Inferior parietal cortex (tissue), 1 donor: Measurements from ENCODE around the gene PIP5K1C.
A peak's percentile ranks its signal among the peaks of the same experiment; 100 is the strongest.

Experiments used
- DNase-seq: peaks from one replicate; pipeline ENCODE4 v3.0.0-alpha.2; 2016; ENCODE audit errors: extremely low spot score

Gene PIP5K1C

DNA sequence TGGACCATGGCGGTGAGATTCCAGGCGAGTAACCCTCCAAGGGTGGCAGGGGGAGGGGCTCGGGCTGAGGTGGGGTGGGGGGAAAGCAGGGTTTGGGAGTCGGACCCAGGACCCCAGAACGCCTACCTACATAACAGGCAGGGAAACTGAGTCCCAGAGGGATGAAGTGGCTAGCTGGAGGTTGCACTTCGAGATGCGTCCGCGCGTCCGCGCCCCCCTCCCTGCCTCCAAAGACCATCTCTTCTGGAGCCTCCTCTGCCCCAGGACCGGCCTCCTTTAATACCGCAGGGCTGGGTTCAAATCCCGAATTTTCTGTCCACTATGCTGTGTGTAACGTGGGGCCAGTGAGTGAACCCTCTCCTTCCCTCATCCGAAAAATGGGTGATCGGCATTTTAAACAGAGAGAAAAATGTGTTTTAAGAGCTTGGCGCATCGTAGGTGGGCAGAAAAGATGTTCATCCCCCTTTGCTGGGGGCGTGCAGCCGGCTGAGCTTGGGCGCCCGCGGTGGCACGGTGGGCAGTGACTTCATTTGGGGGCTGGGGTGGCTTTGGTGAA, 21.7 kb upstream of the PIP5K1C start:
- DNase-seq = no peak

DNA sequence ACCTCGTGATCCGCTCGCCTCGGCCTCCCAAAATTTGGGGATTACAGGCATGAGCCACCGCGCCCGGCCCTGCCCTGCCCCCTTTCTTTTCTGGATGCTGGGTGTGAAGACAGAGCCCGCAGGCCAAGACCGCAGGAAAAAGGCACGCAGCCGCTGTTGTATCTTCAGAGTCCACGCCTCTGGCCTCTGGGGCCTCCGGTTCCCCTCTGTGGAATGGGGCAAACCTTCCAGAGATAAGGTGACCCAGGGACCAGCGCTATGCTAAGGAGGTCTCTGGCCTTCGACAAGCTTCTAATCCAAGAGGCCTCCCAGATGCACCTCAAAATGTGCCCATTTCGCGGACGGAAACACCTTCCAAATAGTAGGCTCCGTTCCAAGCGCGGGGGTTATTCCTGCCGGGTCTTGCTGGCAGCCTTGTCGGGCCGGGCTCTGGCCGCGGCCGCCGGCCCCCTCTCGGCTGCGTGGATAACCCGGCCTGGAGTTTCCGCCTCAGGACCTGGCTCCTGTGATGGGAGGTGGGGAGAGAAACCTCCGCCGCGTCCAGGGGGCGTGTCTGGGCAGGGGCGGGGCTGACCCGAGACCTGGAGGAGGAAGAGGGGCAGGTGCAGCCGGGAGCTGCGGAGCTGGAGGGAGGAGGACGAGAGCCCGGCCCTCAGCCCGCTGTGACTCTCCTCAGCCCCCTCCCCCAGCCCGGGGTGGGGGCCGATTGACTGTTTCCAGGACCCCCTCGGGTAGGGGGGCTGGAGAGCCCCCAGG, 21.0 kb upstream of the PIP5K1C start:
- peak; percentile 54 for DNase-seq

DNA sequence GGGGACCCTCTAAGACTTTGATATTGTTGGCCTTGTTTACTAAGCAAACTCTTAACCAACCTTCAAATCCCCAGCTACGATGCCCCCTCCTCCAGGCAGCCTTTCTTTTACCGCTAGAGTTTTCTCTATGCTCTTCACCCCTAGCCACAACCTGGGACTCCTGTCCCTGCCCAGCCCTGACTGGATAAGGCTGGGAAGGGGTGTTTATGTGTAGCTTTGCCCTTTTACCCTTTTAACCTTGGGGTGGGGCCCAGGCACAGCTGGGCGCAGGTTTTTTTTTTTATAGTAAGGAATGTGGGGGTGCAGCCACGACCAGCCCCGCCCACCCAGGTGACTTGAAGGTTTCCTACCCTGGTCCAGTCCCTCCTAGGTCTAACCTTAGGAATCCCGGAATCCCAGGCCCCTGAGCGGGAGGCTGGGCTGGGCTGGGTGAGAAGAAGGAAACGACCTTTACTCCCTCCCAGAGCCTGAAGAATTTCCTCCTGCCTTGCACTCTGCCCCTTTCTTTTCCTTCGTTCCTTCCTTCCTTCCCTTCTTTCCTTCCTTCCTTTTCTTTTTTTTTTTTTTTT, 20.2 kb upstream of the PIP5K1C start:
- DNase-seq = no peak

DNA sequence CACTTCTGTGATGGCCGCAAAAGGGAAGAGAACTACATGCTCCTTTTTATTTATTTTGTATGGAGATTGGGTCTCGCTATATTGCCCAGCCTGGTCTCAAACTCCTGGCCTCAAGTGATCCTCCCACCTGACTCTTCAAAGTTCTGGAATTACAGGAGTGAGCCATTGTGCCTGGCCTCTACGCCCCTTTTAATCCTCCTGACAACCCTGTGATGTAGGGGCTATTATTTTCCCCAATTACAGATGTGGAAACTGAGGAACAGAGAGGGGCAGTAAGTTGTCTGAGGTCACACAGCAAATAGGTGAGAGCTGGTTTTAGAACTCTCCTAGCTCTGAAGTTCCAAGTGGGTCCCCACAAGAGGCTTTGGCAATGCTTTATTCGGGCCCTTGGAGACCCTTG, 19.6 kb upstream of the PIP5K1C start:
- DNase-seq = no peak

DNA sequence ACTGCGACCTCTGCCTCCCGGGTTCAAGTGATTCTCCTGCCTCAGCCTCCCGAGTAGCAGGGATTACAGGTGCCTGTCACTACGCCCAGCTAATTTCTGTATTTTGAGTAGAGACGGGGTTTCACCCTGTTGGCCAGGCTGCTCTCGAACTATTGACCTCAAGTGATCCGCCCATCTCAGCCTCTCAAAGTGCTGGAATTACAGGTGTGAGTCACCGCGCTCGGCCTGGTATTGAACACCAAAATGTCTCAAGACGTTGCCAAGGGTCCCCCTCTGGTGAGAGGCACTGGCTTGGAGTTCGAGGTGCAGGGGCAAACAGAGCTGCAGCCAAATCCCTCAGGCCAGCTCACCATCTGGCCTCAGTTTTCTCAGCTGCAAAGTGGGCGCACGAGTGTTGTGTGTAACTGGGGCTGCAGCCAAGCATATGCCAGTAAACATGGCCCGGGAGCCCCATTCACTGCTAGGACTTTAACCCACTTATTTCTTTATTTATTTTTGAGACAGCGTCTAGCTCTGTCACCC, 15.9 kb upstream of the PIP5K1C start:
- DNase-seq = no peak

DNA sequence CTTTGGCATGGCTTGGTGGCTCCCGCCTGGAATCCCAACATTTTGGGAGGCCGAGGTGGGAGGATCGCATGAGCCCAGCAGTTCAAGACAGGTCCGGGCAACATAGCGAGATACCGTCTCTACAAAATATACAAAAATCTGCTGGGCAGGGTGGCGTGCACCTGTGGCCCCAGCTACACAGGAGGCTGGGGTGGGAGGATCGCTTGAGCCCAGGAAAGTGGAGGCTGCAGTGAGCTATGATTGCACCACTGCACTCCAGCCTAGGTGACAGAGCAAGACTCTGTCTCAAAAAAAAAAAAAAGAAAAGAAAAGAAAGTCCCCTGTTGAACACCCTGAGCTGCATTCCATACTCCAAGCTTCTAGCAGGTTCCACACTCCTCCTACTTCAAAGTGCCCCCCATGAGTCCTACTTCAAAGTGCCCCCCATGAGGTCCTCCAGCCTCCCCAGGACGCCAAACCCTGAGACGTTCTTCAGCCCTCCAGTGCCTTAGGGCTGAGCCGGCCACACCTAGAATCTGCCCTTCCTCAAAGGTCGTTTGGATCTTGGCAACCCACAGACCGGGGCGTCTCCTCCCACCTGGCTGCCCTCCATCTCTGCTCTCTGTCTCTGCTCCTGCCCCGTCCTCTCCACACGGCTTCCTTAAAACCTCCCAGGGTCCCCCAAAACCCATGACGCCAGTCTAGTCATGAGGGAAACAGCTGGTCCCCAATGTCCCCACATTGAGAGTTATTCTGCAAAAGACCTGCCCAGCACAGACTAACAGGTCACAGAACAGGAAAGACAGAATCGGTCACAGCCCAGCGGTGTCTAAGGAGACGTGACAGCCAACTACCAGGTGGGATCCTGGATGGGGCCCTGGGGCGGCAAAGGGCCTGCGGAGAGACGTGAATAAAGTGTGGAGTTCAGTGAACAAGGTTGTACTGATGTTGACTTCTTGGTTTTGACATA, 12.7 kb upstream of the PIP5K1C start:
- DNase-seq = no peak

DNA sequence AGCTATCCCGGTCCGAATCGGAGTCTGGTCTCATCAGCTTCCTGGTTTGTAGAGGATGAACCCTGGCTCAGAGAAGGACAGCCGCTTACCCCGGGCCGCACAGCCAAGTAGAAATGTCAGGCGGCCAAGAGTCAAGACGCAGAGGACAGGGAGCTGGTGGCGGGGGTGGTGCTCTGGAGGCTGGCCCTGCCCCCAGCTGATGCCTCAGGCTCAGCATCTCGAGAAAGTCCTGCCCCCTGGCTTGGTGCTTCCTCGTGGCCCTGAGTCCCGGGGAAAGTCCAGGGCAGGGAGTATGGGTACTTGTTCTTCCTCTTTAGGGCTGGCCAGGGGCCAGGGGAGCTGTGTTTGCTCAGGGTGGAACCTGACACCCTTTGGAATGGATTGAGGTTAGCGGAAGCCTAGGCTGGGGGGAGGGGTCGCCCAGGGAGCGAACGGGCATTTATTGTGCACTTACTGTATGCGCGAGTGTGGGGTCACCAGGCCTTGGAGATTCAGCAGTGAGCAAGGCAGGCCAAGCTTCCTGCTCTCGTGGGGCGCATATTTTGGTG, 10.1 kb upstream of the PIP5K1C start:
- peak; percentile 30 for DNase-seq

DNA sequence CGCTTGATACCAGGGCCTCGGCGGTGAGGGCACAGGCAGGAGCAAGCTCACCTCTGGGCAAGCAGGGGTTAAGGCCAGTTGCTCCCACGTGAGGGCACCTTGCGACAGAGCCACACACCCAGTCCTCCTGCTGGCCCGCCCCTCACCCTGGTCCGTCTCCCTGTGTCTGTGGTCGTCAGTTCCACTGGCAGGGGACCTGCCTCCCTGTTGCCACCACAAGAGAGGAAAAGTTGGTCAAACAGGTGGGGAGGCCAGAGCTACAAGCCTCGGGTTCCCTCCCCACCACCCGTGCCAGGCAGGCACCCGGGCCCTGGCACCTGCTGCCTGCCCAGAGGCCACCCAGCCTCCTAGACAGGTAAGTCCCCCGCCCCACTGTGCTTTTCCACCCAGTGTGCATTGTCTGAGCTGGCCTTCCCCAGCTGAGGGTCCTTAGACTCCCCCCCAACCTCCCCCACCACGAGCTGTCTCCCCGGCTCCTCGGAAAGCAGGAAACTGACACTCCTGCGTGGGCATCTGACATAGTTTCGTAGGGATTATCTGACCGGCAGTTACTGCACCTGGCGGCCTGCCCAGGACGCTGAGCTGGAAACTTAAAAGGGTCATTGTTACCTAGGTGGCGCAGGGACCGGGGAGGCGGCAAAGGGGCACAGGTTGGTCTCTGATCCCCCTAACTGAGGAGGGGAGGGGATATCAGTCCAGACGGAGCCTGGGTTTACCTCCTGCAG, 8.1 kb upstream of the PIP5K1C start, which contains the start of gene TJP3:
TSS of gene TJP3 (plus strand) at position 178 of the 725 bp plus-strand sequence. CDS start 20,049 bp downstream, outside the sequence.
- DNase-seq = no peak

DNA sequence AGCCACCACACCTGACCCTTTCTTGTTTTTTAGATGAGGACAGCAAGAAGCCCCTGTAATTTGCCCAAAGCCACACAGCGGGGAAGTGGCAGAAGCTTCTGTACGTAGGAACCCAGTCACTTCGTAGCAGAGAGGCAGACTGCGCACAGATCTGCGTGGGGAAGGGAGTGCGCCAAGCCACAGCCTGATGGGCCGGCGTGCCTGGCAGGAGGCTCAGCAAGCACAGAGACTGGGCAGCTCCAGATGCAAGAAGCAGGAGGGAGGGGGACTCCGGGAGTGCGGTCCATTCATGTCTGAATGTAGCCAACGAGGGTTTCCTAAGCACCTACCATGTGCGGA, 7.6 kb upstream of the PIP5K1C start:
- no peak for DNase-seq

DNA sequence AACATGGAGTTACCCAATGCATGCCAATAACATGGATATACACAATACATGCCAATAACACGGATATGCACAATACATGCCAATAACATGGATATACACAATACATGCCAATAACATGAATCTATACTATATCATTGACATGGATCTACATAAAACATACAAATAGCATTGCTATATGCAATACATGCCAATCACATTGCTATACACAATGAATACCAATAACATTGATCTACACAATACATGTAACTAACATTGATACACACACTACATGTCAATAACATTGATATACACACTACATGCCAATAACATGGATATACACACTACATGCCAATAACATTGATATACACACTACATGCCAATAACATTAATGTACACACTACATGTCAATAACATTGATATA, 932 bp upstream of the PIP5K1C start:
- no peak for DNase-seq

DNA sequence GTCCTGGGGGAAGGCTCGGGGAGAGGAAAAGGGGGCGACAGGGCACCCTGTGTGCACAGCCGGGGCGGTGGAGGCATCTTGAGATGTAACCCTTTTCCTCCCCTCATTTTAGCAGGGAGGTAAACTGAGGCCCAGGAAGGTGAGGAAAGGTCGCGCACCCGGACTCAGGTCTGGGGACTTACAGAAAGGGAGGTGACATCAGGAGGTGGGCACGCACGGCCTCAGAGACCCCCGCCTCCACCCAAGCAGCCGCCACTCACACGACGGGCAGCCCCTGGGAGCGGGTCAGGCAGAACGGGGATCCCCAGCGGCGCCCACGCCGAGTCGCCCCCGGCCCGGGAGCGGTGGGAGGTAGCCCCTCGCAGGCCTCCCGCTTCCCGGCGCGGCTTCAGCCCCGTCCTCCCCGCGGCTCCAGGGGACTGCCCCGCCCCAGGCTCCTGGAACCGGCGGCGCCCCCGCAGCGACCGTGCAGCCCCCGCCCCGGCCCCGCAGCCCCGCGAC, 477 bp downstream of the PIP5K1C start:
- no peak for DNase-seq

DNA sequence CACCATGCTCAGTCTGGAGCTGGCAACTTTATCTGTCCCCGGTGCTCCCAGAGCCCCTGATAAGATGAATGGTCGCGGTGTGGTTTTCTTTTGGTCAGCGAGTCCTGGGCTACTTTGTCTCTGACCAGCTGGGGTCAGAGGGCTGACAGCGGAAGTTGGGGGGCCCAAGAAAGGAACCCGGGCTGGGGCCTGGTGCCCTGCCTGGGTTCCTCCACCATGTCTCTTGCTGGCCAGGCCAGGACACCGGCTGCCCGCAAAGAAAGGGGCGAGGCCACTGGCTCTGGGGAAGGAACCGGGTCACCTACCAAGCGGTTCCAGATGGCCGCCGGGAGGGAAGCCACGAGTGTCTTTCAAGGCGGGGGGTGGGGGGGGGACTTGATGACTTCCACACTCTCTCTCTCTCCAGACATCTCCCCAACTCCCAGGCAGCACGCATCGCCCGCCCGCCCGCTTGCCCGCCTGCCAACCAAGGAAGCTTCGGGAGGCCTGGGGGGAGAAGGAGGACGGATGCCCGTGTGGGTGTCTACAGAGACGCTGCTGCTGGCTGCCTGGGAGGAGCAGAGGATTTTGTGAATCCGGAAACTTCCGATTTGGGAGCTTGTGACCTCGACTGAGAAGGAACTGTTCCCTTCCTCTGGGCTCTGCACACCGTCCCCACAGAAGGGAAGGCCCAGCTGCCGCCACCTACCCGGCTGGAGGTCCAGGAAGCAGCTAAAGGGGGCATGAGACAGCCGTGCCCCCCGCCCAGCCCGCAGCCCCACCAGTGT, 1.1 kb downstream of the PIP5K1C start:
- peak; percentile 39 for DNase-seq

DNA sequence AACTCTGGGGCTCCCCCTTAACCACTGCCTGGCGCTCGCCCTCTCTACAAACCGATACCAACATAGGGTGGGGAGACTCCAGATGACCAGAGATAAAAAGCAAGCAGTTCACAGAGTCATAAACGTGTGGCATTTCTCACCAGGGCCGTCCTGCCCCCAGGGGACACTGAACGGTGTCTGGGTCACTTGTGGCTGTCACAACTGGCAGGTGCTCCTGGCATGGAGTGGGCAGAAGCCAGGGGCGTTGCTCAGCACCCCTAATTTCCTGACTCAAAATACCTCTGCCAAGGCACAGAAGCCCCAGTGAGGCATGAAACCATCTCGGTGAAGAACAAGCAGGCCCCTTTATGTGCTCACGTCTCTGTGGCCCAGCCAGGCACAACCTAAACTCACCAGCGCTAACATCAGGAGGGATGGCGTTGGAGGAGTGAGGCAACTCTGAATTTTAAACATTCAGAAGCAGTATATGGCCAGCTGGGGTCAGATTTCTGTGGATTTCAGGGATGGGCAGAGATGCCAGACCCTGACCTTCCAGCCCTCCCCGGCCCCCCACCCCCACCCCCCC, 1.8 kb downstream of the PIP5K1C start:
- no peak for DNase-seq

DNA sequence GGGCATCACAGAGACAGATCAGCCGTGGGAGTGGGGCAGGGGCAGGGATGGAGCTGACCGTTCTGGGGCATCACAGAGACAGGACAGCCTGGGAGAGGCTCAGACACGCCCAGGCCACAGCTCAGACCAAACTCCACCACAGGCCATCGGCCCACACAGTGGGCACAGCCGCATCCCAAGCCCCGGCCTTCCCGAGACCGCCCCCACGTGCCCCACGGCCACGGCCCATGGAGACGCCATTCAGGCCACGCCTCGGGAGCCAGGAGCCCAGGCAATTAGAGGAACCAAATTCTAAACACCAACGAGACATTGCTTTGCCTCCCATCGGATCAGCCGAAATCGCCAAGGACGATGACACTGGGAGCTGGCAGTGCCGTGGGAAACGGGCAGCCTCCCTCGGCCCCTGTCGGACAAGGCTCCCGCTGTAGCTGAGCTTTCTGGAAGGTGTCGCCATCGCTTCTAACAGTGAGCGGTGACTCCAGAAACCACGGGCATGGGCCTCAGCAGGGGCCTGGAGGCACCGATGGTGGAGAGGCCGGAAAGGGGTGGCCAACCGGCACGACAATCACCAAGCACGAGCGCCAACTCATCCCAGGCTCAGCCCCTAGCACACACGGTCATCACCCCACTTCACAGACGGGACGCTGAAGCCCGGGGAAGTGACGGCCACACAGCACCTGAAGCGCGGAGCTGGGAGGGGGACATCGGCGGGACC, 2.4 kb downstream of the PIP5K1C start:
- no peak for DNase-seq

DNA sequence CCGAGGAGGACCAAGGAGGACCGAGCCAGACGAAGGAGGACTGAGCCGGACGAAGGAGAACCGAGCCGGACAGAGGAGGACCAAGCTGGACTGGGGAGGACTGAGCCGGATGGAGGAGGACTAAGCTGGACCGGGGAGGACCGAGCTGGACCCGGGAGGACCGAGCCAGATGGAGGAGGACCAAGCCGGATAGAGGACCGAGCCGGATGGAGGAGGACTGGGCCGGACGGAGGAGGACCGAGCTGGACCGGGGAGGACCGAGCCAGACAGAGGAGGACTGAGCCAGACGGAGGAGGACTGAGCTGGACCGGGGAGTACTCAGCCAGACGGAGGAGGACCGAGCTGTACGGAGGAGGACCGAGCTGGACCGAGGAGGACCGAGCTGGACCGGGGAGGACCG, 3.2 kb downstream of the PIP5K1C start:
- no peak for DNase-seq

DNA sequence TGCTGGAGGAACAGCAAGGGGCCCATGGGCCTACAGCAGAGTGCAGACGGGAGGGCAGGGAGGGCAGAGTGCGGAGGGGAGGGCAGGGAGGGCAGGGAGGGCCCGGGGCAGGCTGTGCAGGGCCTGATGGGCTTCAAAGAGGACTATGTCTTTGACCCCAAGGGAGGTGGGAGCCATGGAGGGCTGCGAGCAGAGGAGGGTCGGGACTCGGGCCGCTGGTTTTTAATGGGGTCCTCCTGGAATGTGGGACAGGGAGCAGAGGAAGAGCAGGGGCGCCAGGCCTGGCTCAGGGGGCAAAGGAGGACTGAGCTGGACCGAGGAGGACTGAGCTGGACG, 3.6 kb downstream of the PIP5K1C start:
- DNase-seq = no peak

DNA sequence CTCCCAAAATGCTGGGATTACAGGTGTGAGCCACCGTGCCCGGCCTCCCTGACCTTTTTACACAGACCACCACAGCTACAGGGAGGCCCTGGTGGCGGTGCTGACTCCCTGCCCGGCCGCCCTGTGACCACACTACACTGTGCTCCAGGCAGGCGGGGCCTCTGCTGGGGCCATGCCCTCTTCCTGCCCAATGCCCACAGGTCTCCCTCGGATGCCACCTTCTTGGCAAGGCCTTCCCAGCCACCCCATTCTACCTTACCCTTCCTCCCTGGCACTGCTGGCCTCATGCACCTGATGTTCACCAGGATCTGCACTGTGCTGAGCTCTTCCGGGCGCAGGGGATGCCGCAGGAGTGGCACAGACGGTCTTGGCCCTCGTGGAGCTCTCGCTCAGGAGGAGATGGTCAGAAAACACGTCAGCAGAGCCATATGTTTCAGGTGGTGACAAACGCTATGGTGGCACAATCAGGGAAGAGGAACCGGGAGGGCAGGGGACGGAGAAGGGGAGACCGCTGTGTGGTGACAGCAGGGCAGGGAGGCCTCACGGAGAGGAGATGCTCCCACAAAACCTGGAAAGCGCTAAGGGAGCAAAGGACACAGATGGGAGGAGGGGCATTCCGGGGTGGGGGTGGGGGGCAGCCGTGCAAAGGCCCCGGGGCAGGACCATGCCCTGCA, 4.1 kb downstream of the PIP5K1C start:
- no peak for DNase-seq

DNA sequence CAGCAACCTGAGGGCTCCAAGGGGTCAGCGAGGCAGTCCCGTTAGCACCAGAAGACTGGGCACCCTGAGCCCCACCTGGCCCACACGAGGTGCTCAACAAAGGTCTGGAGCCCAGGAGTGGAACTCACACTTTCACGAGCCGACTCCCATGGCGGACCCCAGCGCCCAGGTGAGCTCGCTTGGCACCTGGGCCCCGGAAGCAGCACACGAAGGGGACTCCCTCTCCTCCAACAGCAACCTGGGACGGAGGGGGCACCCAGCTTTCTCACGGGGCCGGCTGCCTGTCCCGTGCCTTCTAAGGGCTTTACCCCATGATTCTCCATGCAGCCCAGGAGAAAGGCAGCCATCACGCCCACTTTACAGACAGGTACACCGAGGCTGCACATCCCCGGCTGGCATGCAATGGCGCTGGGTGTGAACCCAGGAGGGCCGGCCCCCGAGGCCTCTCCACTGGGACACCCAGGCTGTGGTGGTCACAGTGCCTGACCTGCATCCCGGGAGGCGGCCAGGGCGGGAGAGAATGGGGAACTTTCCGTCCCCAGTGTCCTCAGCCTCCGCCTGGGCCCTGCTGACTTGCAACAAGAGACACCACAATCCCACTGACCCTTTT, 5.0 kb downstream of the PIP5K1C start:
- no peak for DNase-seq
